Smooth muscle cell (in vitro differentiated cells): ENCODE measurements around the gene KLC3. TPM values are rescaled to one million over a fixed set of nuclear protein-coding genes. Genes with fewer than 3 reads are reported as not detected.

Experiments
- DNase-seq: peaks from one replicate; lab custom pipeline; 2025; ENCODE audit not compliant: unreplicated experiment; lab: John Stamatoyannopoulos, UW
- H2AFZ ChIP-seq: fragments of 200-600 bp; sonication (generic); 2 replicates; pipeline ENCODE4 v1.6.0; 2016; ENCODE audit warnings: antibody characterized with exemption, low read depth, mild to moderate bottlenecking
- H3F3A ChIP-seq: fragments of 200-600 bp; sonication (generic); 2 replicates; pipeline ENCODE4 v1.6.0; 2017; ENCODE audit warnings: antibody characterized with exemption, low read depth
- H3K27ac ChIP-seq: fragments of 200-600 bp; sonication (generic); 2 replicates; pipeline ENCODE4 v1.5.1; 2016; ENCODE audit warnings: low read depth, mild to moderate bottlenecking
- H3K27me3 ChIP-seq: fragments of 200-600 bp; sonication (generic); 2 replicates; pipeline ENCODE4 v1.6.1; 2016; ENCODE audit warnings: low read depth, mild to moderate bottlenecking
- H3K36me3 ChIP-seq: fragments of 200-600 bp; sonication (generic); 2 replicates; pipeline ENCODE4 v1.5.1; 2016; ENCODE audit warnings: low read depth
- H3K4me1 ChIP-seq: fragments of 200-600 bp; sonication (generic); 2 replicates; pipeline ENCODE4 v1.5.1; 2016; ENCODE audit warnings: low read depth
- H3K4me2 ChIP-seq: fragments of 200-600 bp; sonication (generic); 2 replicates; pipeline ENCODE4 v1.6.0; 2016; ENCODE audit warnings: mild to moderate bottlenecking
- H3K4me3 ChIP-seq: fragments of 200-600 bp; sonication (generic); 2 replicates; pipeline ENCODE4 v1.5.1; 2016; ENCODE audit warnings: mild to moderate bottlenecking
- H3K79me2 ChIP-seq: fragments of 200-600 bp; sonication (generic); 2 replicates; pipeline ENCODE4 v1.6.0; 2016; ENCODE audit warnings: low read depth, mild to moderate bottlenecking
- H3K9ac ChIP-seq: fragments of 200-600 bp; sonication (generic); 2 replicates; pipeline ENCODE4 v1.6.0; 2016; ENCODE audit warnings: low read depth
- H3K9me3 ChIP-seq: fragments of 200-600 bp; sonication (generic); replicated peaks from 2 replicates; pipeline ENCODE4 v1.5.1; 2016; ENCODE audit warnings: low read depth
- H4K20me1 ChIP-seq: fragments of 200-600 bp; sonication (generic); 2 replicates; pipeline ENCODE4 v1.6.0; 2016; ENCODE audit warnings: low read depth
- WGBS: methylation state at CpG from one replicate; pipeline ENCODE4 v1.1.7; 2016; ENCODE audit warnings: low lambda C conversion rate; 5-methylcytosine and 5-hydroxymethylcytosine counted together
- polyA plus RNA-seq: library from polyadenylated mRNA; unstranded; fragments of >200 nt; fragmentation: Nextera tagmentation; extraction: Ambion mirVana; gene quantifications from 2 replicates; pipeline ENCODE4 v1.2.1, GENCODE V29; 2016
- total RNA-seq: library from RNA; depleted of rRNA; stranded (reverse); fragments of >200 nt; gene quantifications from 2 replicates; pipeline ENCODE4 v1.2.3, GENCODE V29; 2014
- TF ChIP-seq, protein P1 (sequence below): fragments of 200-600 bp; sonication (generic); IDR thresholded peaks from 2 replicates; pipeline ENCODE4 v1.5.1; 2017; ENCODE audit warnings: borderline replicate concordance, mild to moderate bottlenecking, antibody characterized with exemption; ENCODE audit not compliant: insufficient read depth, poor library complexity, severe bottlenecking

The KLC3 gene
- total and polyA plus RNA-seq, 2 experiments from 2014 or later = 4.8 to 6.3 TPM

DNA sequence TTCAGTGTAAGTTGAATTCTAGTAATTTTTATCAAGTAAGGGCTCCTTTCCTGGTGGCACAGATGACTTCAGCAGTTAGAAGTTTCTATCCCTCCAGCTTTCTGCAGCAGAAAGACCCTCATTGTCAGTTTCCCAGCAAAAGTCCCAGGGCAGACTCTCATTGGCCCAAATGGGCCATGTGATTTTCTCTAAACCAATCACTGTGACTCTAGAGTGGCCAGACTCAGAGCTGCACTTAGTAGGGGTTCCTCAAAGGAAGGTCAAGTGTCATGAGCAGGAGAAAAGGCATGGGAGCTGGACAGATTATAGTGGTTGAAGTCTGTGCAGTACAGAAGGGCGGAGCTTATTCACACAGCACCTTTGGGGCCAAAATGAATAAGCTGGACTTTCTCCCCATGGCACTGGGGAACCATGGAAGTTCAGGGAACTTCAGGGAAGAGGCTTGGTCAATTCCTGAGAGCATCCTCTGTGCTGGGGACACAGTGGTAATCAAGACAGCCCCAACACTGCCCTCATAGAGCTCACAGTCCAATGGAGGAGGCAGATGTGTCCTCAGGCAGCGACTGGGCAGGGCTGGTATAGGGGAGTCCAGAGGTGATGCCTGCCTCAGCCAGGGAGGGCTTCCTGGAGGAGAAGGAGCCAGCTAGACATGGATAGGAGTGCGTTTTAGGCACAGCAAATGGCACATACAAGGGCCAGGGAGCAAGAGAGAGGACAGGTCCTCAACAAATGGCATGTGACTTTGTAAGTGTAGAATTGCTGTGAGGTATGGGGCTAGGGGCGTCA is 36.2 kb upstream of the KLC3 start:
- no peaks in the 10 kb centered on the region for H3K4me1 ChIP-seq
- no peaks in the 10 kb centered on the region for H3K79me2 ChIP-seq
- TF ChIP-seq, protein P1, sequence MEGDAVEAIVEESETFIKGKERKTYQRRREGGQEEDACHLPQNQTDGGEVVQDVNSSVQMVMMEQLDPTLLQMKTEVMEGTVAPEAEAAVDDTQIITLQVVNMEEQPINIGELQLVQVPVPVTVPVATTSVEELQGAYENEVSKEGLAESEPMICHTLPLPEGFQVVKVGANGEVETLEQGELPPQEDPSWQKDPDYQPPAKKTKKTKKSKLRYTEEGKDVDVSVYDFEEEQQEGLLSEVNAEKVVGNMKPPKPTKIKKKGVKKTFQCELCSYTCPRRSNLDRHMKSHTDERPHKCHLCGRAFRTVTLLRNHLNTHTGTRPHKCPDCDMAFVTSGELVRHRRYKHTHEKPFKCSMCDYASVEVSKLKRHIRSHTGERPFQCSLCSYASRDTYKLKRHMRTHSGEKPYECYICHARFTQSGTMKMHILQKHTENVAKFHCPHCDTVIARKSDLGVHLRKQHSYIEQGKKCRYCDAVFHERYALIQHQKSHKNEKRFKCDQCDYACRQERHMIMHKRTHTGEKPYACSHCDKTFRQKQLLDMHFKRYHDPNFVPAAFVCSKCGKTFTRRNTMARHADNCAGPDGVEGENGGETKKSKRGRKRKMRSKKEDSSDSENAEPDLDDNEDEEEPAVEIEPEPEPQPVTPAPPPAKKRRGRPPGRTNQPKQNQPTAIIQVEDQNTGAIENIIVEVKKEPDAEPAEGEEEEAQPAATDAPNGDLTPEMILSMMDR = no peak
- no peak overlapping the region for H3K4me2 ChIP-seq
- H3K27ac ChIP-seq = no peak overlapping the region
- H4K20me1 ChIP-seq = no peaks in the 10 kb centered on the region
- DNase-seq = no peak
- H3K9me3 ChIP-seq = no peaks in the 10 kb centered on the region
- H3K27me3 ChIP-seq = no peaks in the 10 kb centered on the region
- no peaks in the 10 kb centered on the region for H3F3A ChIP-seq
- H3K36me3 ChIP-seq = no peaks in the 10 kb centered on the region
- H3K9ac ChIP-seq = no peak overlapping the region
- no peak overlapping the region for H3K4me3 ChIP-seq
- no peak overlapping the region for H2AFZ ChIP-seq
- 83% methylated on average over 4 of the region's 4 CpGs for WGBS

- no peak overlapping the region for H3K4me2 ChIP-seq
- no peaks in the 10 kb centered on the region for H3K79me2 ChIP-seq
- no peak overlapping the region for H3K27ac ChIP-seq
- no peak overlapping the region for H3K9ac ChIP-seq
- no peaks in the 10 kb centered on the region for H3K9me3 ChIP-seq
- no peak overlapping the region for H3K4me3 ChIP-seq
- no peak overlapping the region for H2AFZ ChIP-seq
- TF ChIP-seq, protein P1 = no peak
- no peaks in the 10 kb centered on the region for H3K36me3 ChIP-seq
- H4K20me1 ChIP-seq = no peaks in the 10 kb centered on the region
- H3F3A ChIP-seq = no peaks in the 10 kb centered on the region
- no peaks in the 10 kb centered on the region for H3K27me3 ChIP-seq
- 93% methylated on average over 4 of the region's 4 CpGs for WGBS
- no peak for DNase-seq
- H3K4me1 ChIP-seq = no peaks in the 10 kb centered on the region
Observed at GRCh38 chr19:45305007-45305406, 35.5 kb upstream of the KLC3 start.

GRCh38 chr19:45305421-45305820 is 35.1 kb upstream of the KLC3 start:
- Histone ChIP-seq H3F3A (no peaks in the 10 kb centered on the region), H4K20me1 (no peaks in the 10 kb centered on the region), H3K9ac (no peak overlapping the region), H3K27me3 (no peaks in the 10 kb centered on the region), H2AFZ (no peak overlapping the region), H3K79me2 (no peaks in the 10 kb centered on the region), H3K36me3 (no peaks in the 10 kb centered on the region), H3K4me1 (no peaks in the 10 kb centered on the region), H3K4me3 (no peak overlapping the region), H3K9me3 (no peaks in the 10 kb centered on the region), H3K27ac (no peak overlapping the region), H3K4me2 (no peak overlapping the region)
- 62% methylated on average over 5 of the region's 5 CpGs for WGBS
- no peak for DNase-seq
- TF ChIP-seq, protein P1 = no peak

GRCh38 chr19:45306040-45306439 is 34.5 kb upstream of the KLC3 start:
- WGBS = 72% methylated on average over 9 of the region's 9 CpGs
- no peak overlapping the region for H3K4me2 ChIP-seq

More at GRCh38 chr19:45306040-45306439, 34.5 kb upstream of the KLC3 start:
- Histone ChIP-seq H4K20me1 (no peaks in the 10 kb centered on the region), H3K27ac (no peak overlapping the region), H3K79me2 (no peaks in the 10 kb centered on the region), H3F3A (no peaks in the 10 kb centered on the region), H3K9me3 (no peaks in the 10 kb centered on the region), H3K9ac (no peak overlapping the region), H2AFZ (no peak overlapping the region), H3K27me3 (no peaks in the 10 kb centered on the region), H3K4me3 (no peak overlapping the region), H3K36me3 (no peaks in the 10 kb centered on the region), H3K4me1 (no peaks in the 10 kb centered on the region)
- TF ChIP-seq, protein P1 = no peak
- no peak for DNase-seq
